Adrenal gland (tissue), 5 donors: Measurements from ENCODE around the gene HNF4A.

Experiments used
- POLR2A ChIP-seq, 2 donors: fragments of 450-650 bp; IDR thresholded peaks; one replicate each; pipeline ENCODE4 v1.6.1; 2017; ENCODE audit warnings: antibody characterized with exemption in 2 of 2, mild to moderate bottlenecking in 2 of 2, moderate library complexity in 1 of 2
- TF ChIP-seq, protein P1 (sequence below), 6 experiments: fragments of 450-650 bp in 4 of 6; fragments of 200-600 bp in 2 of 6; sonication (generic) in 1 of 6; IDR thresholded peaks; 1 replicate in 5 of 6; 2 replicates in 1 of 6; pipeline versions ENCODE4 v1.5.1 to v1.8.0; 2016 to 2021; ENCODE audit warnings: antibody characterized with exemption in 6 of 6, mild to moderate bottlenecking in 2 of 6, moderate library complexity in 1 of 6
- donor health status: DM: no; HTN: no; CAD: no.

DNA sequence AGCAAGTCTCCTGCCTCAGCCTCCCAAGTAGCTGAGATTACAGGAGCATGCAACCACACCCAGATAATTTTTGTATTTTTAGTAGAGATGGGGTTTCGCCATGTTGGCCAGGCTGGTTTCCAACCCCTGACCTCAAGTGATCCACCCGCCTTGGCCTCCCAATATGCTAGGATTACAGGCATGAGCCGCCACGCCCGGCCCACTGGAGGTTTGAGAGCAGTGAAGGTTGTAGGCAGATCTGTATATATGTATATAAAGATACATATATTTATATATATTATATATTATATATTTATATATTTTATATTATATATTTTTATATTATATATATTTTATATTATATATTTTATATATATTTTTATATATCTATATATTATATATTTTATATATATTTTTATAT lies 82.0 kb downstream of the HNF4A start:
- TF ChIP-seq, protein P1, sequence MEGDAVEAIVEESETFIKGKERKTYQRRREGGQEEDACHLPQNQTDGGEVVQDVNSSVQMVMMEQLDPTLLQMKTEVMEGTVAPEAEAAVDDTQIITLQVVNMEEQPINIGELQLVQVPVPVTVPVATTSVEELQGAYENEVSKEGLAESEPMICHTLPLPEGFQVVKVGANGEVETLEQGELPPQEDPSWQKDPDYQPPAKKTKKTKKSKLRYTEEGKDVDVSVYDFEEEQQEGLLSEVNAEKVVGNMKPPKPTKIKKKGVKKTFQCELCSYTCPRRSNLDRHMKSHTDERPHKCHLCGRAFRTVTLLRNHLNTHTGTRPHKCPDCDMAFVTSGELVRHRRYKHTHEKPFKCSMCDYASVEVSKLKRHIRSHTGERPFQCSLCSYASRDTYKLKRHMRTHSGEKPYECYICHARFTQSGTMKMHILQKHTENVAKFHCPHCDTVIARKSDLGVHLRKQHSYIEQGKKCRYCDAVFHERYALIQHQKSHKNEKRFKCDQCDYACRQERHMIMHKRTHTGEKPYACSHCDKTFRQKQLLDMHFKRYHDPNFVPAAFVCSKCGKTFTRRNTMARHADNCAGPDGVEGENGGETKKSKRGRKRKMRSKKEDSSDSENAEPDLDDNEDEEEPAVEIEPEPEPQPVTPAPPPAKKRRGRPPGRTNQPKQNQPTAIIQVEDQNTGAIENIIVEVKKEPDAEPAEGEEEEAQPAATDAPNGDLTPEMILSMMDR (IDR thresholded peaks at IDR 0.05) = no peak
- no peak for TF ChIP-seq POLR2A (IDR thresholded peaks at IDR 0.05)
